GM18858 (cell line): ENCODE data around the gene GSTT4.
"Not testable (repeated sequence)": the region's sequence is repeated elsewhere in the genome, so short reads cannot be mapped to it uniquely, and the experiment has no call there.

ENCODE experiments used
- ATAC-seq: cut with Tn5 transposase; IDR thresholded peaks from one replicate; pipeline ENCODE4 v1.9.1; 2021; ENCODE audit not compliant: unreplicated experiment

Gene GSTT4

DNA sequence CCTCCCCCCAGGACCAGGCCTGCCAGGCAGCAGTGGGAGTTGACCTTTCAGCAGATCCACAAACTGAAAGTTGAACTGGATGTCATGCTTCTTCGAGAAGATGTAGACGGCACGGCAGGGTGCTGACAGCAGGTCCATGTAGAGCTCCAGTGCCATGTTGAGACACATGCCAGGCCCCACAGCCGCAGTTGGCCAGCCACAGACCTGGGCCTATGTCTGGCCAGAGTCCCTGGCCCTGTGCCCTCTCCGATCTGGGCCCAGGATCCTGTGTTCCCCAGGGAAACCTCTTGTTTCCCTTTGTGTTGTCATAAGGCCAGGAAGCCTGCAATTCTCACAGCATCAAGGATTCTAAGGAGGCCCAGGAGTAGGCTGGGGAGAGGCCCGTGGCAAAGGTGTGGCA lies at the start of gene GSTT4:
Gene GSTT4 (minus strand): TSS at position 253 of the 400 bp plus-strand sequence. CDS start 97 bp downstream, at position 156.
- no peak for ATAC-seq

DNA sequence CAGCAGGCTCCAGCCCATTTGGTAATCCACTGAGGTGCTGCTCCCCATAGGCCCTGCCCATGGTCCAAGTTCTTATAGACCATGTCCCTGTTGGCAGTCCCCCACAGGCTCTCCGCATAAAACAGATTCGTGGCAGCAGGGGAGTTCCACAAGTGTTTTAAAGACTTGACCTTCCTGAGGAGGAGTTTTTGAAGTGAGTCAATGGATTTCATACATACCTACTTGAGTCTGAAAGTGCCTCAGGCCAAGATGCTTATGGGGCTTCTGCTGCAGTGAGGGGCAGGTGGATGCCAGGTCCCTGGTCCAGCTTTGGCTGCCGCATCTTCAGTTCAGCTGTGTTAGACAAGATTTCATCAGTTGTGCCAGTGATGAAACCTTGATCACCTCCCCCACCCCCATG lies 49.1 kb upstream of the GSTT4 start:
- ATAC-seq = no peak

- no peak for ATAC-seq
Measured at GRCh38 chr22:24053481-24054226, 48.4 kb upstream of the GSTT4 start.

- ATAC-seq = no peak
Measured at GRCh38 chr22:24051568-24051967, 46.3 kb upstream of the GSTT4 start.

DNA sequence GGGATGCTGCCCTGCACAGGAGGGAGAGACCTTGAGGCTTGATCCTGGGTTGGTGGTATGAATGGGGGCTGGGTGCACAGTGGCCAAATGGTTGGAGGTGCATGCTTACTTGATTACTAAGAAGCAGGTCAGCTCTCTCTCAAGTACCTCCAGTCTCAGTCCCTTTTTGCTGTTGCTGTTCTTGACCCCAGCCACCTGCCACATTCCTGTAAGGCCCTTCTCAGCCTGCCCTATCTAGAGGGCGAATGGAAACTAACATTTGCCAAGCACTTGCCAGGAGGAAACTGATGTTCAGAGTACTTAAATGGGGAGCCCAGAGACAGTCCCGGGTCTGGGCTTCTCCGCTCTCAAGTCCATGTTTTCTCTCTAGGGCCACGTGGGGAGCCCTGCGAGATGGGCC lies 45.8 kb upstream of the GSTT4 start:
- ATAC-seq = no peak

DNA sequence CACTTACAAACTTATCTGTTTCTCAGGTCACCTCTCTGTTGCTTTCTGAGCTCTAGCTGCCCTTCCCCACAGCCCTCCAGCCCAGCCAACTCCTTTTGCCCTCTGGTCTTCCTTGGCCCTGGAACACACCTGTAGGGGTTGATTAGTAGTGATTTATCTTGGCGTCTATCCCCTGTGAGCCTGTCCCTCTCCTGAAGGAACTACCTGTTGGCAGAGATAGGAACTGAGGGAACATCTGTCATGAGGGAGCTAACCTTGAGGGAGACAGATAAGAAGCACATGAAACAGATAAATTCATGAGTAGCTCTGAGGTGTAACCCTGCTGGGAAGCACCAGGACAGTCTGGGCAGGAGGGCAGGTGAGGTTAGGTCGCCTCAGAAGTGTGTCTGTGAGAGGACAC lies 44.7 kb upstream of the GSTT4 start:
- no peak for ATAC-seq

DNA sequence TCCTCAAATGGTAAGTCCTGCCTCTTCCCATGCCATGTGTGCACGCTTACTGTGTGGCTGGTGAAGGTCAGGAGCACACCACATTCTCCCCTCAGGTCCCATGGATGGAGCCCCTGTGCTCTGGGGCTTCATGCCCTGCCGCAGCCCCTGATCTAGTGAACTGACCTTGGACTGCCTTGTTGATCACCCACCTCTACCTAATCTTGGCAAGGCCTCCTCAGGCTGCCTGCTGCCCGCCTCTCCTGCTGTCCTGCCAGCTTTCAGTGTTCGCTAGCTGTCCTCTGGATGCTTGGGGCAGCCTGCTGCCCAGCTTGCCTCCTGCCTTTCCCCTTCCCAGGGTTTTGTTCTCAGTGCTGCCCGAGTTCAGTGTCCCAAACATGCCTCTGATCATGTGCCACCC lies 44.0 kb upstream of the GSTT4 start:
- ATAC-seq = no peak

DNA sequence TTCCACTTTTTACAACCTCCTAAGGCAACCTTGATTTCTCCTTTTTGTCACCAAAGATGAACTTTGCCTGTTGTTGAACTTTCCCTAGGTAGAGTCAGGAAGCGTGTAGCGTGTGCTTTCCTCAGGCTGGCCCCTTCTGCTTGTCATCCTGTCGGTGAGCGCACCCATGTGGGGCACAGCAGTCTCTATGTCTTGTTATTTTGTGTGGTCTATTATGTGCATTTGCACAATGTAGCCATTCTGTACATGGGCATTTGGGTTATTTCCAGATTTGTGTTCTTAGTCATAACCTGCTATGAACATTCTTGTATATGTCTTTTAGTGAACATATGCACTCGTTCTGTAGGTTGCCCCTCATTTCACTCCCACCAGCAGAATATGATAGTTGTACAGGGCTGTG lies 40.8 kb upstream of the GSTT4 start:
- ATAC-seq = no peak

- no peak for ATAC-seq
Measured at GRCh38 chr22:24043958-24044357, 38.7 kb upstream of the GSTT4 start.

DNA sequence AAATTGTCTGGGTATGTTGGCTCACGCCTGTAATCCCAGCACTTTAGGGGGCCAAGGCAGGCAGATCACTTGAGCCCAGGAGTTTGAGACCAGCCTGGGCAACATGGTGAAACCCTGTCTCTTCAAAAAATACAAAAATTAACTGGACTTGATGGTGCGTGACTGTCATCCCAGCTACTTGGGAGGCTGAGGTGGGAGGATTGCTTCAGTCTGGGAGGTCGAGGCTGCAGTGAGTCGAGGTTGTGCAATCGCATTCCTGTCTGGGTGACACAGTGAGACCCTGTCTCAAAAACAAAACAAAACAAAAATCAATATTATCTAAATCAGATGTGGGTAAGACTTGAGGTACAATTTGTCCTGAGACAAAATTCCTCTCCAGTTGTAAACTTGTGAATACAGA lies 38.2 kb upstream of the GSTT4 start:
- not testable (repeated sequence) for ATAC-seq

GRCh38 chr22:24040946-24041345 lies 35.7 kb upstream of the GSTT4 start:
- no peak for ATAC-seq

DNA sequence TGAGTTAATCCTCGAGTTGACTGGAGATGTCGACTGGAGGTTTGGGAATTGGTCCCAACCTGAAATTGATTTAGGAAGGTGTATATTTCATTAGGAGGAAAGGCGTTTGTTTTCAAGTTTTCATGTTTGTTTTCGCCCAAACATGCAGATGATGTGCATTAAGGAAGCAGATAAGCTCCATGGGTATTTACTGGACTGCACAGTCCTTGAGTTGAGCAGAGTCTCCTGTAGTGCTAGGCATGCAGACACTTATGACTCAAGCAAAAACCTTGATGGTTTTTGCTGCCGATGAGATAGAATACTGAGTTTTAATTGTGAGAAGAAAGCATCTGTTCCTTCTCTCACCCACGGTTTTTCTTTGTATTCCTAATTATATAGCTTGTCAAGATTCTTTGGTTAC lies 33.8 kb upstream of the GSTT4 start:
- ATAC-seq = no peak

GRCh38 chr22:24037851-24038765 lies 32.9 kb upstream of the GSTT4 start:
- ATAC-seq = no peak

GRCh38 chr22:24035296-24035695 lies 30.0 kb upstream of the GSTT4 start:
- ATAC-seq = no peak

GRCh38 chr22:24033731-24034130 lies 28.5 kb upstream of the GSTT4 start:
- ATAC-seq = no peak

GRCh38 chr22:24030186-24030702 lies 25.0 kb upstream of the GSTT4 start:
- no peak for ATAC-seq

GRCh38 chr22:24029304-24029703 lies 24.1 kb upstream of the GSTT4 start:
- no peak for ATAC-seq

GRCh38 chr22:24028533-24028932 lies 23.3 kb upstream of the GSTT4 start:
- no peak for ATAC-seq

- no peak for ATAC-seq
Measured at GRCh38 chr22:24027991-24028390, 22.7 kb upstream of the GSTT4 start.

- ATAC-seq = no peak
Measured at GRCh38 chr22:24027389-24027975, 22.2 kb upstream of the GSTT4 start.

- ATAC-seq = no peak
Measured at GRCh38 chr22:24026733-24027132, 21.5 kb upstream of the GSTT4 start.

GRCh38 chr22:24026056-24026455 lies 20.8 kb upstream of the GSTT4 start:
- ATAC-seq = no peak
